Measurements from ENCODE around the gene SRSF9. TPM values are rescaled to one million over a fixed set of nuclear protein-coding genes. Genes with fewer than 3 reads are reported as not detected.
A peak's percentile ranks its signal among the peaks of the same experiment; 100 is the strongest.
"Not testable (repeated sequence)": the region's sequence is repeated elsewhere in the genome, so short reads cannot be mapped to it uniquely, and the experiment has no call there.

The SRSF9 gene
- total RNA-seq, 2 donors from 2014 or later: 158 to 165 TPM

- no peaks in the 10 kb centered on the region for H3K27me3 Mint-ChIP-seq (ENCODE audit: low read depth)
- no peaks in the 10 kb centered on the region for H3K9me3 Mint-ChIP-seq
- DNase-seq (no peak), ATAC-seq (replicated peaks in 1 of 2) (no peak)
- H3K4me1 Mint-ChIP-seq (ENCODE audit: low read depth): peaks cover 13% of the 10 kb centered on the region
- H3K4me3 Mint-ChIP-seq: no peak overlapping the region
- H3K27ac Mint-ChIP-seq: no peak overlapping the region
- H3K36me3 Mint-ChIP-seq (ENCODE audit: insufficient read depth in 2 of 2): no peaks in the 10 kb centered on the region
These were observed 21.4 kb upstream of the SRSF9 start for GRCh38 chr12:120490833-120491512.

- no peak for DNase-seq
- Mint-ChIP-seq H3K4me1 (ENCODE audit: low read depth) (peaks cover 7% of the 10 kb centered on the region), H3K4me3 (no peak overlapping the region), H3K9me3 (no peaks in the 10 kb centered on the region), H3K36me3 (ENCODE audit: insufficient read depth in 2 of 2) (no peaks in the 10 kb centered on the region), H3K27me3 (ENCODE audit: low read depth) (no peaks in the 10 kb centered on the region), H3K27ac (no peak overlapping the region)
- ATAC-seq (replicated peaks in 1 of 2): no peak
These were observed 20.8 kb upstream of the SRSF9 start for GRCh38 chr12:120490325-120490724.

- H3K9me3 Mint-ChIP-seq: no peaks in the 10 kb centered on the region
- H3K4me3 Mint-ChIP-seq: no peak overlapping the region
- ATAC-seq (replicated peaks in 1 of 2) (no peak), DNase-seq (no peak)
- no peak overlapping the region for H3K27ac Mint-ChIP-seq
- H3K36me3 Mint-ChIP-seq (ENCODE audit: insufficient read depth in 2 of 2): no peaks in the 10 kb centered on the region
- no peaks in the 10 kb centered on the region for H3K27me3 Mint-ChIP-seq (ENCODE audit: low read depth)
- no peaks in the 10 kb centered on the region for H3K4me1 Mint-ChIP-seq (ENCODE audit: low read depth)
These were observed 19.5 kb upstream of the SRSF9 start for GRCh38 chr12:120489018-120489417.

- Mint-ChIP-seq H3K9me3 (no peaks in the 10 kb centered on the region), H3K4me3 (no peak overlapping the region), H3K4me1 (ENCODE audit: low read depth) (no peaks in the 10 kb centered on the region), H3K36me3 (ENCODE audit: insufficient read depth in 2 of 2) (no peaks in the 10 kb centered on the region), H3K27ac (no peak overlapping the region), H3K27me3 (ENCODE audit: low read depth) (no peaks in the 10 kb centered on the region)
- ATAC-seq (replicated peaks in 1 of 2) (no peak), DNase-seq (no peak)
These were observed 18.6 kb upstream of the SRSF9 start for GRCh38 chr12:120488057-120488640.

GRCh38 chr12:120487552-120487951 is 18.0 kb upstream of the SRSF9 start:
- H3K27ac Mint-ChIP-seq; DNase-seq; H3K9me3 Mint-ChIP-seq; H3K36me3 Mint-ChIP-seq (ENCODE audit: insufficient read depth in 2 of 2); ATAC-seq (replicated peaks in 1 of 2); H3K4me1 Mint-ChIP-seq (ENCODE audit: low read depth); H3K4me3 Mint-ChIP-seq; H3K27me3 Mint-ChIP-seq (ENCODE audit: low read depth): not testable (repeated sequence)

- no peaks in the 10 kb centered on the region for H3K4me1 Mint-ChIP-seq (ENCODE audit: low read depth)
- H3K27me3 Mint-ChIP-seq (ENCODE audit: low read depth): no peaks in the 10 kb centered on the region
- H3K9me3 Mint-ChIP-seq: no peaks in the 10 kb centered on the region
- H3K27ac Mint-ChIP-seq: no peak overlapping the region
- DNase-seq: no peak
- no peak for ATAC-seq (replicated peaks in 1 of 2)
- H3K36me3 Mint-ChIP-seq (ENCODE audit: insufficient read depth in 2 of 2): no peaks in the 10 kb centered on the region
- no peak overlapping the region for H3K4me3 Mint-ChIP-seq
These were observed 16.7 kb upstream of the SRSF9 start for GRCh38 chr12:120485961-120486881.

- Mint-ChIP-seq H3K27me3 (ENCODE audit: low read depth) (no peaks in the 10 kb centered on the region), H3K9me3 (no peaks in the 10 kb centered on the region), H3K4me1 (ENCODE audit: low read depth) (peaks cover 7% of the 10 kb centered on the region), H3K27ac (no peak overlapping the region), H3K4me3 (no peak overlapping the region), H3K36me3 (ENCODE audit: insufficient read depth in 2 of 2) (no peaks in the 10 kb centered on the region)
- ATAC-seq (replicated peaks in 1 of 2): no peak
- no peak for DNase-seq
These were observed 14.1 kb upstream of the SRSF9 start for GRCh38 chr12:120483621-120484020.

- no peak for ATAC-seq (replicated peaks in 1 of 2)
- H3K4me3 Mint-ChIP-seq: no peak overlapping the region
- DNase-seq: no peak
- H3K4me1 Mint-ChIP-seq (ENCODE audit: low read depth): peaks cover 7% of the 10 kb centered on the region
- peak overlapping the region; percentile 84 for H3K27ac Mint-ChIP-seq
- no peaks in the 10 kb centered on the region for H3K9me3 Mint-ChIP-seq
- no peaks in the 10 kb centered on the region for H3K27me3 Mint-ChIP-seq (ENCODE audit: low read depth)
- H3K36me3 Mint-ChIP-seq (ENCODE audit: insufficient read depth in 2 of 2): no peaks in the 10 kb centered on the region
These were observed 11.6 kb upstream of the SRSF9 start for GRCh38 chr12:120481022-120481767.

GRCh38 chr12:120480211-120480610 is 10.7 kb upstream of the SRSF9 start:
- Mint-ChIP-seq H3K27ac (peak overlapping the region; percentile 40), H3K27me3 (ENCODE audit: low read depth) (no peaks in the 10 kb centered on the region)
- no peak for ATAC-seq (replicated peaks in 1 of 2)

GRCh38 chr12:120479458-120479857 is 9.9 kb upstream of the SRSF9 start:
- H3K9me3 Mint-ChIP-seq: no peaks in the 10 kb centered on the region
- H3K27me3 Mint-ChIP-seq (ENCODE audit: low read depth): no peaks in the 10 kb centered on the region
- H3K4me3 Mint-ChIP-seq: no peak overlapping the region
- no peaks in the 10 kb centered on the region for H3K36me3 Mint-ChIP-seq (ENCODE audit: insufficient read depth in 2 of 2)
- H3K27ac Mint-ChIP-seq: no peak overlapping the region
- no peak for DNase-seq
- ATAC-seq (replicated peaks in 1 of 2): no peak
- H3K4me1 Mint-ChIP-seq (ENCODE audit: low read depth): peaks cover 7% of the 10 kb centered on the region

More at GRCh38 chr12:120480211-120480610, 10.7 kb upstream of the SRSF9 start:
- Mint-ChIP-seq H3K4me1 (ENCODE audit: low read depth) (peaks cover 7% of the 10 kb centered on the region), H3K4me3 (no peak overlapping the region), H3K36me3 (ENCODE audit: insufficient read depth in 2 of 2) (no peaks in the 10 kb centered on the region), H3K9me3 (no peaks in the 10 kb centered on the region)
- DNase-seq: no peak

- H3K9me3 Mint-ChIP-seq: no peaks in the 10 kb centered on the region
- ATAC-seq (replicated peaks in 1 of 2) (no peak), DNase-seq (no peak)
- H3K36me3 Mint-ChIP-seq (ENCODE audit: insufficient read depth in 2 of 2): no peaks in the 10 kb centered on the region
- H3K4me1 Mint-ChIP-seq (ENCODE audit: low read depth): peaks cover 25% of the 10 kb centered on the region
- H3K4me3 Mint-ChIP-seq: no peak overlapping the region
- no peaks in the 10 kb centered on the region for H3K27me3 Mint-ChIP-seq (ENCODE audit: low read depth)
- H3K27ac Mint-ChIP-seq: no peak overlapping the region
These were observed 6.1 kb upstream of the SRSF9 start for GRCh38 chr12:120475643-120476042.

GRCh38 chr12:120474616-120474960 is 5.0 kb upstream of the SRSF9 start:
- H3K27ac Mint-ChIP-seq: no peak overlapping the region

More at GRCh38 chr12:120474616-120474960, 5.0 kb upstream of the SRSF9 start:
- Mint-ChIP-seq H3K9me3 (no peaks in the 10 kb centered on the region), H3K4me3 (no peak overlapping the region), H3K36me3 (ENCODE audit: insufficient read depth in 2 of 2) (no peaks in the 10 kb centered on the region), H3K4me1 (ENCODE audit: low read depth) (peaks cover 28% of the 10 kb centered on the region), H3K27me3 (ENCODE audit: low read depth) (no peaks in the 10 kb centered on the region)
- ATAC-seq (replicated peaks in 1 of 2) (no peak), DNase-seq (no peak)
